AG08396 (cell line): ENCODE results near the gene PLAC8L1.
A peak's percentile ranks its signal among the peaks of the same experiment; 100 is the strongest.

Source experiments
- DNase-seq: peaks from one replicate; pipeline ENCODE4 v3.0.0; 2012; ENCODE audit warnings: low spot score, mixed read lengths

PLAC8L1 gene

DNA sequence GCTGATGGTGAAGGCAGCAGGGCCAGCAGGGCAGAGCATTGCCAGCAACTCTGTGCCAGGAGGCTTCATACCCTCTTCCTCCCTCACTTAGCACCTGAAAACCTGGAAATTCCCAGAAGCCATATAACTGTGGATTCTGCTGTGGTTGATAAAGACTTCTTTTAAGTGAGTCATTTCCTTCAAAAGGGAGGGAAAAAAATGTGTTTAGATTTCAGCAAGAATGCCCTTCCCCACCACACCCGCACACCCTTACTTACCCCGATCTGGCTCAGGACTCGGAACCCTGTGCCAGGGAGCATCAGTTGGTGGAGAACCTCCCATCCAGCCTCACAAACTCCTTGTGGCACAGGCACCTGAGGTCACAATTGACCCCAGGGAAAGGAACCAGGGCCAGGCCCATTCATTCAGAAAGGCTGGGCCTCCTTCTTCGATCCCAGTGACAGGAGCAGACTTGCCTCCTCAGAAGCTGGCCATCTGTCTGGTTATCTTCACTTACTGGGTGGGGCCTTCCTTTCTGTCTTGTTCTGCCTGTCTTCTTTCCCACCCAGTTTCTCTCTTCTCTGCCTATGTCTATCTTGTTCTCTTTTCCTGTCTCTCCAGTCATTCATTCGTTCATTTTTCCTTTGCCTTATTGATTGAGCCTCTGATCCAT lies 62.6 kb downstream of the PLAC8L1 start:
- peak; percentile 54 for DNase-seq

DNA sequence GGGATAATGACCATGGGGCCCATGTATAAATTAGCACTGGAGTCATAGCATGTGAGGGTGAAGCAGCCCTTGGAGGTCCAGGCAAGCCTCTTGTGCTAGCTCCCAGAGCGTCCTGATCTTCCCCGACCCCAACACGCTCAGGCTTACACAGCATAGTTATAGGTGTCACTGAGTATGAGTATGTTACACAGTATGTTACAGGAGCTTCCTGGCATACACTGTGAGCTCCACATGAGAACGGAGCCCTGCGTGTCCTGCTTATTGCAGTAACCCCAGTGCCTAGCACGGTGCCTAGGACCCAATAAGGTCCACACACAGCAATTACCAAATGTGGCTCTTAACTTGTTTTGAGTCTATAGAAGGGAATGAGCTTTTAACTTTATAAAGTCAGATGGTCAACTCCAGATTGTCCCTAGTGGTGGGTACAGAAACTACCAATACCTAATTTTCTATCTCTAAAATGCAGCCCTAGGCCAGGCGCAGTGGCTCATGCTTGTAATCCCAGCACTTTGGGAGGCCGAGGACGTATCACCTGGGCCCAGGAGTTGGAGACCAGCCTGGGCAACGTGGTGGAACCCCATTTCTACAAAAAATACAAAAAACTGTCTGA lies 64.1 kb downstream of the PLAC8L1 start:
- DNase-seq, result no peak

DNA sequence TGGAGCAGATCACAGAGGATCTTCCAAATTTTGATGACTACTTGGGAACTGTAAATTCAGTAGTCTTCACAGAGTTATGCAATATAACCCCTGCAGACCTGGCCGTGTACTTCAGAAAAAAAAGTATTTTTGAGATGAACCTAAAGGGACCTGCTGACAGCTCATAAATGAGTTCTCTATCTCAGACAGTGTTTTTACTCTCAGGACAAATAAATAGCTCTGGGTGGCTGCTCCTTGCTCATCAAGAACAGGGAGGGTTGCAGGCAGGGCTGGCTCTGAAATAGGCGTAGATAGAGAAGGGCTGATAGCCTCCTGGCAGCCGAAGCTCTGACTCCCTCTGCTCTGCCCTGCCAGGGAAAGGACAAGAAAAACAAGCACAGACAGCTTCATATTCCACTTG lies 64.8 kb downstream of the PLAC8L1 start:
- no peak for DNase-seq

GRCh38 chr5:146039420-146039819 lies 66.0 kb downstream of the PLAC8L1 start:
- no peak for DNase-seq

- DNase-seq, result no peak
These were observed 70.8 kb downstream of the PLAC8L1 start for GRCh38 chr5:146034605-146035004.
